Measurements from ENCODE around the gene SLC22A2. TPM values are rescaled to one million over a fixed set of nuclear protein-coding genes. Genes with fewer than 3 reads are reported as not detected.

The SLC22A2 gene
- polyA plus RNA-seq, 5 donors, result 0.09 TPM; not detected in 4

- no peak for DNase-seq
These were observed 88.5 kb downstream of the SLC22A2 start for GRCh38 chr6:160170018-160170680.

GRCh38 chr6:160167604-160168399, 90.8 kb downstream of the SLC22A2 start:
- DNase-seq, result no peak

Other genes starting within 250 kb of the SLC22A2 start
- under 1 TPM in 4 of 5 donors, not detected in 1; 0.30 to 0.54 (median 0.36) TPM for gene SLC22A1, start 137.0 kb downstream of the SLC22A2 start, polyA plus RNA-seq (ENCODE audit: insufficient read depth in 1 of 5, insufficient read length in 5 of 5, low replicate concordance in 1 of 5)
- gene SLC22A3, start 89.6 kb upstream of the SLC22A2 start, polyA plus RNA-seq (ENCODE audit: insufficient read depth in 1 of 5, insufficient read length in 5 of 5, low replicate concordance in 1 of 5), result 10 to 100 TPM; 20.2 to 42.1 (median 31.5) TPM